ENCODE data around the gene EFNB2.
A peak's percentile ranks its signal among the peaks of the same experiment; 100 is the strongest.

Gene EFNB2

DNA sequence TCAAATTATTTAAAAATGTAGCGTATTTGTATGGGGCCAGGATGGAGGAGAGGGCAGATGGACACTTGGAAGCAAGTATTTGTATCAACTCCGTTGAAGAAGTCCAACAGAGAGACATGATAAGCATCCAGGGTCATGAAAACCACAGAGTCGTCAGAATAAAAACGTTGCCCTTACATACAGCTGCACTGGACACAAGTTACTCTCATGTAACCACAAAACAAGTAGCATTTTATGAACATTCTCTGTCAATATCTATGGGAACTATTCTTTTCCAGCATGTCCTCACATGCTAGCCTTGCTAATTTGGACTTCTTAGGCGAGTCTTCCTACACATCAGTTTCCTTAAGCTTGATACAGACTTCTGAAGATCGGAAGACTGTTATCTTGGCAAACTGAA lies 35.0 kb downstream of the EFNB2 start:
- DNase-seq (ENCODE audit: low spot score), result no peak

DNA sequence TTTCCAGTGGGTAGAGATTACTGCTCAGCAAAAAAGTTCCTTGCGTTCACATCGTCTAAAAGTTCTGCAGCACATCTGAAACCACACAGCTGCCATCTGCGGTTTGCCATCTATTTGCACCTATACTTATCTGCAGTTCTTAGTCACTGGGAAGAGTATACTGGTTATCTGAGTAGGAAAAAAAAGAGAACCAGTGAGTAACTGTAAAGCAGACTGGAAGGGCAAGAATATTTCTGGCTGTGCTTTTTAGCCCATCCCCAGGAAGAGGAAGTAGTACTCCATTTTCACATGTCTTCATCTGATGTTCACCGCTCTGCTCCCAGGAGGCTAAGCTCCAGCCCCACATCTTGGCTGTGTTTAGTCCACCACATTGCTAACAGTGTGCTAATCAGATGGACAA lies 35.6 kb downstream of the EFNB2 start:
- DNase-seq (ENCODE audit: low spot score), result peak; percentile 29

DNA sequence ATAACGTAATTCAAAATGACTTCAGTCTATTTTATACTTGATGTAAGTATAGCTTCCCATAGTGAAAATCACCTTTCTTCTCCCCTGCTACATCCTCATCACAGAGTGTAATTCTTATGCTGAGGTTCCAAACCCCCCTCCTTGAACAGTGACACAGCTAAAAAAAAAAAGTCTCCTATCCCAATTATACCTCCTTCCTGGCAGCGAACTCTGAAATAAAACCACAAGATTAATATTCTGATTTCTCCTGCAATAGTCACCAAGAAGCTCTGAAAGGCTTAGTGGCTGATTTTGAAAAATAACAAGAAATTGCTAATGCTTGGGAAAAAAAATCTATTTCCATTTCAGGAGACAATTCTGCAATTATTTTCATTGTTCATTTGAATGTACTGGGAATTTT lies 36.3 kb downstream of the EFNB2 start:
- DNase-seq (ENCODE audit: low spot score), result no peak

DNA sequence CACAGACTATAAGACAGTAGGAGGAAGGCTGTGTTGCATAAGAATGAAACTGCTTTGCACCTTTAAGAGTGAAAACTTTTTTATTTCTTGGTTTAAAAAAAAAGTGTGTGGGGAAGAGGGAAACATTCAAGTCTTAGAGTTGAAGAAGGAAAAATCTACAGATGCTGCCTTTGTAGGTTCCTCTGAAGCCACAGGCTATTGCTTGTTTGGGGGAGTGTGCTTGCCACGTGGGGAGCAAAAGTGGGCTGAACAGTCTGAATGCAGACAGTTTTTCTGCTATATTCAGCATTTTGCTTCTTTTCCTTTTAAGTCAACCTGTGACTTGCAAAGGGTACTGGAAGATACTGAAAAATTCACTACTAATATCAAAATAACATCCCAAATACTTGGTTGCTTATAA lies 36.9 kb downstream of the EFNB2 start:
- no peak for DNase-seq (ENCODE audit: low spot score)

DNA sequence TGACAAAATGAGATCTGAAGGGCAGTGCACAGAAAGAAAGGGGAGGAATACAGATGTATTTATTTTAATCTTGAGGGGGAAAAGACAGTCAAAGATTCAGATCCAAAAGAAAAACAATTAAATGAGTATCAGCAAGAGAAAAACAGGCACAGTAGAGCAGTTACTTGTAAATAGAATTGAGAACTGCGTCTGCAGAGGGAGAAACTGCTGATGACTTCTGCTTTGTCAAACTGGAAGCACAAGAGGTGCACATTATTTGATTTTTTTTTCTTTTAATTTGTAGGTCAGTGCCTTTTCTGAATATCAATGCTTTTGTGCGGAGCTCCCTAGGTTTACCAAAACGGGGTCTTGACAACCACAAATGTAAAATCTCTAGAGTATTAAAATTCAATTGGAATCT lies 37.3 kb downstream of the EFNB2 start:
- DNase-seq (ENCODE audit: low spot score), result no peak

DNA sequence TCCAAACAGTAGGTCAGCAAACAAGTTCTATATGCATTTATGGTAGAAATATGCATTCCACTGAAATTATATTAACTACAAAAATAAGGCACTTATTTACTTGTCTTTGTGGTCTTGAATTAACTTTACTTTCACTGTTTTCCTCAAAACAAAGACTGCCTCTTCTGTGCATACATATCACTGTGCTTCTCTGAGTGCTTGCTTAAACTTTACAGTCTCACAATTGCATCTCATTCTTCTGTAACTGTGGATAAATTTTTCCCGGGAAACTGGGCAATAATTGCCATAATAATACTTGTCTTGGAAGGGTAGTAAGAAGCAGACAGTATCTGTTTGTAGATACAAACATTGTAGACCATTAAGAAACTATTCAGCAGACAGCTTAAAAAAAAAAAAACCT lies 38.4 kb downstream of the EFNB2 start:
- no peak for DNase-seq (ENCODE audit: low spot score)

DNA sequence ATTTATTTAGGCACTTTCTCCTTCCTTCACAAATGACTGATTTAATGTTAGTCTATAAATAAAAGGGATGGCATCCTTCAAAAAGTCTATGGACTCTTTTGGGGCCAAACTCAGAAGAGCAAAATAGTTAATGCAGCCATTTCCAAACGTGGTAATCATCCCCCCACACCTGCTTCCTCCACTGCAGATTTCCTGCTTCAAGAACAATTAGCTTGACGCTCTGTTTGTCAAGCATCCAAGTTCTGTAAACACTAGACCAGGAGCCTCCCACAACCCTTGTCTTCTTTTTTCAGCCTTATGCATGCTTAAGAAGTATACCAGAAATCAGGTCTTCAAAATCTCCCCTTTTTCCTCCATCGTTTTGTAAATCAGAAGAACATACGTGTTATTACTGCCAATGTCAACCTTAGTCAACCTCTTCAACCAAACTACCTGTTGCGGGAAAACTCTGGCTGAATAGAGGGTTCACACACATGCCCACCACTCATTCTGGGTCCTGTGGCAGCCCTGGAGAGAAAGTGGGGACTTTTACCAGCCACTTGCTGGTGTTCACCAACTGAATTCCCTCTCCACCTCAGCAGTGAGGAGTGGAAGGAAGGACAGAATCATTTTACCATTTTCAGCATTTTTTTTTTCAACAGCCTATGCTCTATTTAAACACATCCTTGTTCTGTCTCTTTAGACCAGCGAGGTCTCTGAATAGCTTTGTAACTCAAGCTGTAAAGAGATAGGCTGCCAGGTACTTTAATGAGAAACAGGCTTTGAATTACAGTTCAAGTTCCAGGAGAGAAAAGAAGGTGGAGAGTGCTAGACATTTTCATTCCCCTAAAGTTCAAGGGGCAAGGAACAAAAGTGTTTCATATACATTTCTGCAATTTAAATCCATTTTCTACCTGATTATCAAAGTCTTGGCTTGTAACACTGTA lies 39.1 kb downstream of the EFNB2 start:
- DNase-seq (ENCODE audit: low spot score), result no peak

DNA sequence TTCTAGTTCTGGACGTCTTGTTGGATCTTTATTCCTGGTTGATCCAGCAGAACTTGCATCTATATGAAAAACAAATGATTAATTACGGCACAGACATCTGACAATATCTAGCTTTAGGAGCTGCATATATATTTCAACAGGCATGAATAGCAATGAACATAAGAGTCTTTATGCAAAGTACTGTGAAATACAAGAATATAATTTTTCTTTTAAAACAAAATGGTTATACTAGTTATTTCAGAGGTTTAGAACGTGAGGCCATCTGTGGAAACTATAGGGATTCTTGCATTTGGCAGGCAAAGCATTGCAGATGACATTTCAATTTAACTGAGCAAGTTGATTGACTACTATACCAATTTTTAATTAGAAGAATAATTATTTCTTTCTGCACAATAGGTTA lies 40.5 kb downstream of the EFNB2 start:
- no peak for DNase-seq (ENCODE audit: low spot score)

DNA sequence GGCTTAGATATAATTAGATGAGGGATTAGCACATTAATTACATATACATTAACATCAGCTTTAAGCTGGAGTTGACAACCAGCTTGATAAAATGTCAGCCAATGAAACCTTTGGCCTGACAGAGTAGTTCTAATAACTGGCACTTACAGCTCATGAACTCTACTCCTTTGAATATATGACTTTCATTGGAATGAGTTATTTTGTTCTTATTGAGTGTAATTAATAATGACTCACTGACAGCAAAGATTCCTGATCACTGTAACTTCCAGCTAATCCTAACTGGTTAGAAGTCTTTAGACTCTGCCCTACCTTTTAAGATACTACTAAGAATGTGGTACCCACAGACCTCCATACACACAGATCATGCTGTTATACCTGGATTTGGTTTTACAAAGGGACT lies 41.0 kb downstream of the EFNB2 start:
- DNase-seq (ENCODE audit: low spot score), result no peak

DNA sequence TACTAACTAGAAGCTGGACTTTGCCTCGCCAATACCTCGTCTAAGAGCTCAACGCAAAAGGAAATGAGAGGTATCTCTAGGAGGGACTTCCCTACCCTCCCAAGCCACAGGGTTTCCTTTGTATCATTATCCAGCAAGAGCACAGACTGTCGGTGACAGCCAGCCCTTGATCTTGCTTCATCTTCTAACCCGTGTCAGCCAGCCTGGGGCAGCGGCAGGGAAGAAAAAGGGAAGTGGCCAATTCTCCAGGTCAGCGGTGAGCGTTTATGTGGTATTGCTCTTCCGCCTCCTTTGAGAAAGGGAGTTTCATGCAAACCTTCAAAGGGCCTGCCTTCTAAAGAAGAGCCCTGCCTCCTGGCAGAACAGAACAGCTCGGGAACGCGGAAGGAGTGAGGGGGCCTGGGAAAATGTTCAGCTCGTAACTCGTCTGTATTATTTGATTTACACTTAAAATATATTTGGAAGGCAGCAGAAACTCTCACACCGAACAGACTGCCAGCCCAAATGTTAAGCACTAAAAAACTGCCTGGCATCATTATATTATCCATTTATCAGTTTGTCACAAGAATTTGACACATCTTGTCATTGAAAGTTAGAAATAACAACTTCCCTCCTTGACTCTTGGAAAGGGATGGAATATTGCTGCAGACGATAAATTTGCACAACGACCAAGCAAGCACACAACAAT lies 41.8 kb downstream of the EFNB2 start:
- DNase-seq (ENCODE audit: low spot score), result no peak

DNA sequence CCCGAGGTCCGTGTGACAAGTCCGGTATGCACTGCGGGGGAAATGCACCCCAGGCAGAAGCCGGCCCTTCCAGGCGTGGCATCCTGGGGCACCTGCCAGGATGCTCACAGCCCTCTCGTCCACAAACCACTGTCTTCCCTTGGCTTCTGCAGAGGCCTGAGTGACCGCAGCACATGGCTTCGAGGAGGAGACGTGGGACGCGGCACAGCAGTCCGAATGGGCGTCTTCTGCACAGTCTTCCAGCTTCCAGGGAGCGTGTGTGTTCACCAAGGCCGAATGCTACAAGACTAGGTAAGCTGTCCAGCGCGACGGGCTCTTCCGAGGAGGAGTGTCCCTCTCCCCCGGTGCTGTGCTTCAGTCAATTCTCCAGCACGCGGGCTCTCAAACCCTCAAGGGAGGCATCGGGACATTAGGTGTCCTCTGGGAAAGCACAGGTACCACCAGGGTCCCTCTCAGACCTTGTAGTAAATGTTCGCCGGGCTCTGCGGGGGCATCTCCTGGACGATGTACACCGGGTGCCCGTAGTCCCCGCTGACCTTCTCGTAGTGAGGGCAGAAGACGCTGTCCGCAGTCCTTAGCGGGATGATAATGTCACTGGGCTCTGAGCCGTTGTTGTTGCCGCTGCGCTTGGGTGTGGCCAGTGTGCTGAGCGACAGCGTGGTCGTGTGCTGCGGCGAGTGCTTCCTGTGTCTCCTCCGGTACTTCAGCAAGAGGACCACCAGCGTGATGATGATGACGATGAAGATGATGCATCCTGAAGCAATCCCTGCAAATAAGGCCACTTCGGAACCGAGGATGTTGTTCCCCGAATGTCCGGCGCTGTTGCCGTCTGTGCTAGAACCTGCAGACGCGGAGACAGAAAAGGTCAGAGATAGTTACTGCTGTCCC lies 42.6 kb downstream of the EFNB2 start:
- no peak for DNase-seq (ENCODE audit: low spot score)

DNA sequence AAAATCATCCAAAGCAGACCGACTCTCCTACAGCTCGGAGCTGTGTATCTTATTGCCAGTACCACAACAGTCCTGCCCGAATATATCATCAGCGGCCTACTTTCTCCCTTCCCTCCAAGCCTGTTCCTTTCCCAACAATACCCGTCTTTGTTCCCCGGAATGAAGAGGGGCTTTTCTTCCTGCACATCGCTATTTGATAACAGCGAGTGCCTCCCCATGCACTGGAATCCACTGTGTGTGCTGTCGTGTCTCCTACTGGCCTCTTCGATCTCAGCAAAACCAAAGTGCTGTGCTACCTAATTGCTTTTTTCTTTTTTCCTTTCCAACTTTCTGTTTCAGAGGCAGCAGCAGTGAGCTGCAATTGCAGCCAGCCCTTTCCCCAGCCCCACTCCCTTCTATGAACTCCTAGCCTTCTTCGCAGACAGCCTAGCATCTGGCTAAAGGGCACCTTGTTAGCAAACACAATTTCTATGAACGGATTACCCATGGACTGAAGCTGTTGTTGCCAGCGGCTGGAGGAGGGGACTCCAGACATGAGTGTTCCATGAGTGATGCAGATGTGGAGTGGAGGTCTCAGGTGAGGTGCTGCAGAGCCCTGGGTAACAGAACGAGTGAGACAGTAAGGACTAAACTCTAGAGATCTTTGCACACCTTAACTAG lies 43.4 kb downstream of the EFNB2 start:
- no peak for DNase-seq (ENCODE audit: low spot score)

DNA sequence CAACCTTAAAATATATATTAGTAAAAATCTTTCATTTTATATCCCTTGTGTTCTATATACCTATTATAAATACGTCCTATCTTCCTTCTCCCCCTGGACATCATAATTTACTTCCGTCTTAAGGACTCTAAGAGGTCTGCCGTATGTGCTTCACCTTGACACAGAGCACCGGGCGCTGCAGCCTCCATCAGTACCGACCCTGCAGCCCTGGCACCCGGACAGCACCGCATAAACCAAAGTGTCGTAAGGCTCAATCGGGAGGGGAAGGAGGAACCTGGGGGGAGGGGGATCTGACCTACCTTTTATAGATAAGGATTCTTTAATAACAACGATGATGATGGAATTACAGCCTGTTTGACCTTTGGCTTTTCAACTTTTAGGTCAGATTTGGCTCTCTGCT lies 44.0 kb downstream of the EFNB2 start:
- DNase-seq (ENCODE audit: low spot score), result no peak

DNA sequence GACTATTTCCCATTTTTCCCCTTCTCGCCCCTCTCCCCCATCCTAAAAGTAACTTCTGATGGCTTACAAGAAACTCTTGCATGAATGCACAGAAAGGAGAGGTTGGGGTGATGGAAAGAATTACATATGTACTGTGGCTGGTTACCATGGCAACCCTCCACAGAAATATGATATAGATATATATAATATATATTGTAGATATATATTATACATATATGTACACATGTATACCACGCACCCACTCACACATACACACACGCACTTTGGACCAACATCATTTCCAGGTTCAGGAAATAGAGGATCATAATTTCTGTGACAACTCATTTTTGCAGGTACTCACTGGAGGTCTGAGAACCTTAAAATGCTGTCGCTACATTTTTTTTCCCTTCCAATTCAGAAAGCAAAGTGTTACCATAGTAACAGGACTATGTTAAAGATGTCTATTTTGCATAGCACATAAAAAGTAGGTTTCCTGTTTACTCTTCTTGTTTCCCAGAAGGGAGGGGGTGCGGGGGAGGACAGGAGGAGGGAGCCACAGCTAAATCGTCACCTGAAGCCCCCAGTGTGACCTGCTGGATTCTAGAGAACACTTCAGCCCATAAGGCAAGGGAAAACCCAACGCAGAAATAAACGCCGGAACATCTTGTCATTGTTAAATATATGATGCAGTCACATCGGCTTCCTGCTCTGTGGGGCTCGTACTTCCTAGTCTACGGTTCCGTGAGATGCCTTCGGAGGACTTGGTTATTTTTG lies 44.7 kb downstream of the EFNB2 start:
- no peak for DNase-seq (ENCODE audit: low spot score)

DNA sequence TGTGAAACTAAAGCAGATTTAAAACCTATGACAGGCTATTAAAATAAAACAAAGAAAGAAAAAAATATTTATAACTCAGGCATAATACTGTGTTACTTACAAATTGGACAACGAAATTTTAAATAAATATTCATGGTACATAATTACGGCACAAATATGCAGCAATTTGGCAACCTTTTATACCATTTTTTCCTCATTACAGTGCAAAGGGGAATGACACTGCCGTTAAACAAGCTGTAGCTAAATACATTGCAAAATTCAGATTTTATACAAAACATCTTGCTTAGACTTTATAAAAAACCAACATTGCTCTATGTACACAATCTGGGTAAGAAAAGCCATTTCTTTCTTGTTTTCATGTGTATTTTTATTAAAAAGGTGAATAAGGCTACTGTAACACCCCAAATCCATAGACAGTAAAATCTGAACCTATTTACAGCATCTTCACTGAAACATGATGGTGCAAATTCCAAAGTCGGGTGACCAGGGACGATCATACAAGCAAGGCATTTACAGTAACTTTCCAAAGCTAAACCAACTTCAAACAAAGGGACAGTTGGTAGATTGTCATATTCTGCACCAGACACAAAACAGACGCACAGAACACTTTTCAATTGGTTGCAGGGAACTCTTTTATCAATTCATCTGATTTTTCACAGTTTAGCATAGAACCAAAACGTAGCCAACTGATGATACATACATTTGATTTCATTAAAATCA lies 45.5 kb downstream of the EFNB2 start:
- no peak for DNase-seq (ENCODE audit: low spot score)

DNA sequence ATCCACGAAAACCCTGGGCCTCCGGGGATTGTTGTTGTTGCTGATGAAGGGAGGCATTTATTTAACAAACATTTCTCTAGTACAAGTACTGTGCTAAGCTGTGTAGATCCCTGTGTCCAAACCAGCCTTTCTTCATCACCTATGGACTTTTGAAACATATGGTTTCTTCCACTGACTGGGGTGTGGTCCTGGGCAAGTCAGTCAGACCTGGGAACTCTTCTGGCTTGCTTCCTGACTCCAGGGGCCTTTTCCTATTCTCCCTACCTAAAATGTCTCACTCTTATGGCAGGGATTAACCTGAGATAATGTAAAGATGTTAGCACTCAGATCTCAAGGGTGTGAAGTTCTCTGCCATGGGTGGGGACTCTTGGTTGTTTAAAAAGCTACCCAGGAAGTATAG lies 46.8 kb downstream of the EFNB2 start:
- no peak for DNase-seq (ENCODE audit: low spot score)

DNA sequence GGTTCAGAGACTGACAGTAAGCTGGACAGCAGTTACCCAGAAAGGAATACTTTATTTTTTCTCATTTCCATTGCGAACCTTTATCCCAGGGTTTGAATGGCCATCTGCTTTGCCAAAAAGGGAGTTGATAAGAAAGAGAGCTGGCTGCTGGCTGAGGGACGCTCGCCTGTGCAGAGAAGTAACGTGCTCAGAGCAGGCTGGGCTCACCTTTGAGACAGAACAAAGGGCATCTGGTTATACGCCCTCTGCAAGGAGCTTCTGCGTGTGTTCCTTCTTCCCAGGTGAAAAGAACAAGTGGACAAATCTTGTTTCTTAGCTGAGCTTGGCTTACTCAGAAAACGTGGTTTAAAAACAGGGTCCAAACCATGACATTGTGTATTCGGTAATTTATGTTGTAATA lies 47.4 kb downstream of the EFNB2 start:
- no peak for DNase-seq (ENCODE audit: low spot score)

DNA sequence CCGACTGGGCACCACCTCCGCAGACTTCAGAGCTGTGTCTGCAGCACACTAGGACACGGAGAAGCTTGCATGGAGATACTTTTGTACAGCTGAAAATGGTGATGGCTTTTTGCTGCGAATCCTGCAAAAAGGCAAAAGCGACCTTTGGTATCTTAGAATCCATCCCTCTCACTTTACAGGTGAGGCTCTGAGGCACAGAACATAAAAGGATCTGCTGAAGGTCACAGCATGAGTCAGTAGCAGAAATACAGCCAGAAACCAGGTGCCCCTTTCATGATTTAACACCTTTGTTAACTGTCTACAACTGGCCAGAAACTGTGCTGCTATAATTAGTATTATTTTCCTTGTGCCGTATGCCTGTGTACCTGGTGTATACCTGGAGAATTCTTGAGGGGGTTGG lies 48.3 kb downstream of the EFNB2 start:
- no peak for DNase-seq (ENCODE audit: low spot score)

DNA sequence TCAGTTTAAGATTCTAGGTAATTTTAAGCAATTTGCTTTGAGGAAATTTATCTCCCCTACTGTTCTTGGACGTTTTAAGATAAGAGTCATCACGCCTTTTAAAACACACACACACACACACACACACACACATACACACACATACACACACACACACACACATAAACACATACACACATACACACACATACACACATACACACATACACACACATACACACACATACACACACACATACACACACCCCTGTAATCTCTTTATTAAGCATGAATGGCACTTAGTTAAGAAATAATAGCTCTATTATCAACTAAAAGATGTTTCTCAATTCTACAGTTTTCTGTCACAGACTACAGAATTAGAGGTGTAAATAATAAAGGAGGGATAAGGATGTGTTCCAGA lies 49.2 kb downstream of the EFNB2 start:
- no peak for DNase-seq (ENCODE audit: low spot score)

DNA sequence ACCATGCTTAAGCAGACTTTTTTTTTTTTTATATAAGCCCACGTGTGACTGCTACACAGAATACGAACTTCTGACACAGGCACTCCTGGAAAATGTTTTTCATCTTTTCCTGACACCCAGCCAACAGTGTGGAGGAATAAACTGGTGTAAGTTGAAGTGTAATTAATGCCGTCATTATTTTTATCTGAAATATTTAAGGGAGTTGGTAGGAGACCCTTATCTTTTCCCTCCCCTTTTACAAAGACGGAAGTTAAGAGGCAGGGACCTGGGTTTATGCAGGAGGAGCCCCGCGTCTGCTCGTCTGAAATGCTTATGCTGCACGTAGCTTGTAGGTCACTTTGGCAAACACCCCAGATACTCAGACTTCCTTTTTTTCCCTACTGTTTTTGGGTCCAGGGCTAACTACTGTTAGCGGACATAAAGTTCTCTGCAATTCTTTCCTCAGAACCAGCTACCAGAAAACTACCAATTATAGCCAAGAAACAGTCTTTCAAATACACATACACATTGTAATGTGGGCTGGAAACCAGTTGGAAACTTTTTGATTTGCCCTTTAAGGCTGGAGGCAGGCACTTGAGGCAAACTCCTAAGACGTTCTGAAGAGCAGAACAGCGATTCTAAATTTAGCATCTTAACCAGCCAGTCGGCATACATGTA lies 50.8 kb downstream of the EFNB2 start:
- no peak for DNase-seq (ENCODE audit: low spot score)

All from AG08395 (cell line).